A673 (cell line): ENCODE results near the gene UGT1A7.

Experiments used
- CTCF ChIP-seq: fragments of 300-800, 200-600 bp; sonication (generic); conservative IDR thresholded peaks from 2 replicates; pipeline ENCODE4 v1.5.1; 2017; ENCODE audit warnings: low read depth, mild to moderate bottlenecking, antibody characterized with exemption, low read length, moderate library complexity, mixed read lengths
- EZH2 ChIP-seq: fragments of 200-600 bp; sonication (generic); IDR thresholded peaks from 2 replicates; pipeline ENCODE4 v1.6.1; 2017; ENCODE audit warnings: borderline replicate concordance, low read depth, mild to moderate bottlenecking, mixed read lengths, antibody characterized with exemption, low read length; ENCODE audit not compliant: poor library complexity, severe bottlenecking

- no peak for TF ChIP-seq CTCF
- no peak for TF ChIP-seq EZH2
Observed at GRCh38 chr2:233712611-233713261, 31.0 kb downstream of the UGT1A7 start, which contains the start of gene UGT1A5.
